GM18873 (cell line): ENCODE data around the gene TAGLN2.
A peak's percentile ranks its signal among the peaks of the same experiment; 100 is the strongest.

Source experiments
- ATAC-seq: cut with Tn5 transposase; IDR thresholded peaks from one replicate; pipeline ENCODE4 v1.9.1; 2021; ENCODE audit warnings: mild to moderate bottlenecking, moderate library complexity, moderate number of reproducible peaks; ENCODE audit not compliant: unreplicated experiment, low FRiP score

TAGLN2 gene

DNA sequence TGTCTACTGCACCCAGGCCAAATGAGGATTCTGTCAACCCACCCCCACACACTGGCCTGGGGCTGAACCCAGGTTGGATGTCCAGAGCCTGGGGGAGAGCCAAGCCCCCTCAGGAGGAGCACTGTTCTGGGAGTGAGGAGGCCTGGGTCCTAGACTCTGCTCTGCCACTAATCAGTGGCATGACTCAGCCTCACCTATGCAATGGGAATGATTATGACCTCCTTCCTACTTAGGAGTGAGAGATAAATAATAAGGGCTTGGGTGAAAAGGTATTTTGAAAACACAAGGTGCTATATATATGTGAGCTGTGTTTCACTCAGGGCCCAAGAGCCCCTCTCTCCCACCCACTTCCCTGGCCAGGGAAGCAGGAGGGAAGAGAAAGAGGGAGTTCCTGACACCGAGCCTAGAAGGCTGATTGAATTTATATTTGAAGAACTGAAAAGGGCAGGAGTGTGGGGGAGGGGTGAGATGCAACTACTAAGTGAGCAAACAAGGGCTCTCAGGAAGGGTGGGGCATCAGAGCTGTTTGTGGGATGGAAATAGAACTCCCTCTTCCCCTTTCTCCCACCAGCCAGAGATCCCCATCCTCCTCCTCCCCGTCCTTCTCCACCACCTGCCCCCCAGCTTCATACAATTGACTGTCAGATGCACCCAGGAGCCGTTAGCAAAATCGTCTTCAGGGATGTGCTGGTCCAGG lies 11.9 kb upstream of the TAGLN2 start:
- no peak for ATAC-seq

DNA sequence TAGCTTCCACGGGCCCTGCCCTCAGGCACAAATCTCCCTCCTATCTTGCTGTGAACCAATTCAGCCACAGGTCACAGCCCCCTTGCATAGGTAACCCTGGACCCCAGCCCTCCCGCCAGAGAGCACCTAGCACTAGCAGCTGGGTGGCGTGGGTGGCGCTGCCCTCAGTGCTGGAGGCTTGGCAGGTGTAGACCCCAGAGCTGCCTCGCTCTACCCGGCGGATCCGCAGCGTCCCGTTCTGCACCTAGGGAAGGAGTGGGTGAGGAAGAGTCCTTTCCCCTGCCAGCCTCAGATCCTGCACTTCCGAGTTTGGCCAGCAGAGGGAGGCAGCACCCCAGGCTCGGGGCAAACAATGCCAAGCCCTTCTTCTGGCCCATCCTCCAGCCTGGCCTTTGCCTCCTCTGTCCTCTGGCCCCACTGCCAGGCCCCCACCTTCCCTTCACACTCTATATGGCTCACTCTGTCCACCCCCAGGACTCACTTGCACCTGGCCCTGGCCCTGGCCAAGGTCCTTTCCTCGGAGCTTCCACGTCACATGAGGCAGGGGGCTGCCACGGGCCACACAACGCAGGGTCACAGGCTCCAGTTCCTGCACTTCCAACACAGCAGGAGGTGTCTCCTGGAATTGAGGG lies 11.1 kb upstream of the TAGLN2 start:
- ATAC-seq, result no peak

GRCh38 chr1:159935719-159936272 lies 10.5 kb upstream of the TAGLN2 start:
- no peak for ATAC-seq

DNA sequence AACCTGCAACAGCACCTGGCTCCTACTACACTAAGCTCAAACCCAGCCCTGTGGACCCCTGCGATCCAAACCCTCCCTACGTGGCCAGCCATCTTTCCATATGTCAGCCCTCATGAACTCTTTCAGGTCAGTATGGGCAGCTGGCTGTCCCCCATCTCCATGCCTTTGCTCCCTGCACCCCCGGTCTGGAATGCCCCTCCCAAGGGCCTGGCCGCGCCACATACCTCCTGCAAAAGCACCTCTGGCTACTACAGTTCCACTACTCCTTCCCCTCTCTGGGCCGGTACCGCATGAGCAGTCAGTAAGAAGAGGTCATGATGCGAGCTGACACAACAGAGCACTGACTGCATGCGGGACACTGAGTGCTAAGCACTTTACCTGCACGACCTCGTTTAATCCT lies 10.0 kb upstream of the TAGLN2 start:
- ATAC-seq, result no peak

DNA sequence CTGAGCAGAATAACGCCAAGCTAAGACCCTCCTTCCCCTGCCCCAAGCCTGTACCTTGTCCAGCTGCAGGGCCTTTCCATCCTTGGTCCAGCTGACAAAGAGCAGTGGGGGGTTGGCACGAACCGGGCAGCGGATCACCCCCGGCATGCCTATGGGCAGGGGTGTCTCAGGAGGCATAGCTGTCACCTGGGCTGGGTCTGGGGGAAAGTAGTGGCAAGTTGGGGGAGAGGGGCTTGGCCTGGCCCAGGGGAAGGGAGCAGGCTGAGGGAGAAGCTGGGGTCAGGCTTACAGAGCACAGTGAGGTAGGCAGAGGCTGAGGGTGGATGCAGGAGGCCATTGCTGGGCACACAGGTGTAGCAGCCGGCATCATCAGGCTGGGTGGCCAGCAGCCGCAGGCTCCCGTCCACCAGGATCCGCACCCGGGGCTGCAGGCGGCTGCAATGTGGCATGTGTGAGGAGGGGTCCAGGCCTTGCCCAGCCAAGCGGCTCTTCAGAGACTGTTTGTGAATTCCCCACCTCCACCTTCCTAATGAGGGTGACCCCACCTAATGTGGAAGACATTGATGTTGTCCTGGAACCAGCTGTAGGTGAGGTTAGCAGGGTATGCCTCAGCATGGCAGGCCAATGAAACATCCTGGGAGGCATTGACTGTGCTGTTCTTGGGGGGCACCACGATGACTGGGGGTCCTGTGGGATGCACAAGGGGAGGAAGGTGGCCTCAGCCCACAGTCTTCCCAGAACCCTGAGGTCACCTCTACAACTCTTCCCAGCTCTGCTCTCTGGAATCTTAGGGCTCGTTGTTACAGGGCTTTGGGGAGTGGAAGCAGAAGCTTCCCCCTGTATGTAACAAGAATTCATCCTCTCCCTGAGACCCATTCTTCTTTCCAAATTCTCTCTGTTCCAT lies 9.1 kb upstream of the TAGLN2 start:
- no peak for ATAC-seq

- ATAC-seq, result no peak
Measured at GRCh38 chr1:159933347-159933746, 8.0 kb upstream of the TAGLN2 start.

GRCh38 chr1:159932296-159933285 lies 7.3 kb upstream of the TAGLN2 start:
- ATAC-seq, result no peak

- no peak for ATAC-seq
Measured at GRCh38 chr1:159931795-159932173, 6.5 kb upstream of the TAGLN2 start.

DNA sequence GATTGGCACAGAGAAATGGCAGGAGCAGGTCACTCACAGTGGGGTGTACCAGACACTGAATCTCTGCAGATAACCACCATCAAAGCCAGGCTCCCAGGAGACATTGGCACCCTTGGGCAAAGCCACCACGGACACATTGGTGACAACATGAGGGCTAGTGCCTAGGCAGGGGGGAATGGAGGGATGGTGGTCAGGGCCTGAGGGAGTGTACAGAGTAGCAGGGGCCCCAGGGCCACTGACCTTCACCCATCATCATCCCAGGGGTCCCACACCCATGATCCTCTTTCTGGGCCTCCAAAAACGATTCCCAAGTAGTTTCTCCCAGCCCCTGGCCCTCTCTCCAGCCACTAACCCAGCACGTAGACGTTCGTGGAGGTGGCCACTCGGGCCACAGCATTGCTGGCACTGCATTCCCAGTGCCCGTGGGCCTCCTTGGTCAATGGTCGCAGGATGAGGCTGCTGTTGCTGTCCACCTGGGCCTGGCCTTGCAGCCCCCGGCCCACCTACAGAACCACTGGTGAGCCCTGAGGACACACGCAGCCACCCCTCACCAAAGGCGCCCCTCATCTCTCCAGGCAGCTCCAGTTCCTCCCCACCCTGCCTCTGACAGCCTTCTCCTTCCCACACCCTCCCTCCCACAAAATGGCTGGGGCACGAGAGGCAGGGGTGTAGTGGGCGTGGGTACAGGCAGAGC lies 5.9 kb upstream of the TAGLN2 start:
- no peak for ATAC-seq

DNA sequence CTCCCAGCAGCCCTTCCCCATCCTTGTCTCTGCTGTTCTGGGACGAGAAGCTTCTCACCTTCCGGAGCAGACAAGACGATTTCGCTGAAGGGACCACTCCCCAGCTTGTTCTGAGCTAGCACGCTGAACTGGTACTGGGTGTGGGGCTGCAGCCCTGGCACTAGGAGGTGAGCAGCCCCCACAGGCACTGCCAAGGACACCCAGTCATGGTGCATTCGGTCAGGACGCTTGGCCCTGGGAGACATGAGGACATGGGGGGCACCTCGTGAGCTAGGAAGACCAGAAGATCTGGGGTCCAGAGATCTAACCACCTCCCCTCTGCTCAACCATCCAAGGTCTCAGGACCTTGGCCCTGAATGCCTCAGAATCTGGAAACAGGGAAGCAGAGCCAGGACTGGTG lies 5.3 kb upstream of the TAGLN2 start:
- ATAC-seq, result no peak

- no peak for ATAC-seq
Measured at GRCh38 chr1:159930216-159930615, 4.9 kb upstream of the TAGLN2 start.

DNA sequence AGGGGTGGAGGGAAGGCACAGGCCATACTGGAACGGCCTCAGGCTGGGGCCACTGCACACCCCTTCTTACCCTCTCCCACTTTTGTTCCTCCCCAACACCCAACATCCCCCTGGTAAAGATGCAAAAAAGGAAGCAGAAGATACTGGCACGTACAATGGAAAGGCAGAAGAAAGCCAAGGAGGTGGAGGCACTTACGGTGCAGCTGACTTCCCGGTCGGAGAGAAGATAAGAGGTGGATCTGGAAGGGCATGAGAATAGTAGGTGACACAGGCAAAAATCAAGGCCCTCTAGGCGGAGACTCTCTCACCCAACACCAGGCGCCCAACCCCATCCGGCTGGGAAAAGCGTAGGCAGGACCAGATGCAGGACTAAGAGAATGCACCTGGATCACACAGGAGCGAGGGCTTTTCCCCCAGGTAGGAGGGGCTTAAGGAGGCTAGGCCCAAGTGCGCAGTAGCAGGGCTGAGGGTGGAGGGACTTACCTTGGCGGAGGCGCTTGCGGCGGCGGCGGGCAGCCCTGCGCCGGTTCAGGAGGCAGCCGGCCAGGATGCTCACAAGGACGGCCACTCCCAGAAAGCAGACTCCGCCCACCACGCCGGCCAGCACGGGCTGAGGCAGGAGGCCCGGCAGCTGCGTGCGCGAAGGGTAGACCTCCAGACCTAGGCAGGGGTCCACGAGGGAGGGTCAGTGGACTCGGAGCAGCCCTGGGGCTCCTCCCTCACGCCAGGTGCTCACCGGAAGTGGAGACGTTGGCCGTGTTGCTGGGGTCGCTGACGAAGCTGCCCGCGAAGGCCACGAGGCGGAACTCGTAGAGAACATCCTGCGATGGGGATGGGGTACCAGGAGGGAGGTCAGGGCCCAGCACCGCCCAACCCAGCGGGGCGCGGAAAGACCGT lies 4.1 kb upstream of the TAGLN2 start:
- no peak for ATAC-seq

GRCh38 chr1:159928491-159929050 lies 3.3 kb upstream of the TAGLN2 start:
- no peak for ATAC-seq

- no peak for ATAC-seq
Measured at GRCh38 chr1:159927849-159928431, 2.6 kb upstream of the TAGLN2 start.

GRCh38 chr1:159927211-159927848 lies 2.0 kb upstream of the TAGLN2 start:
- no peak for ATAC-seq

DNA sequence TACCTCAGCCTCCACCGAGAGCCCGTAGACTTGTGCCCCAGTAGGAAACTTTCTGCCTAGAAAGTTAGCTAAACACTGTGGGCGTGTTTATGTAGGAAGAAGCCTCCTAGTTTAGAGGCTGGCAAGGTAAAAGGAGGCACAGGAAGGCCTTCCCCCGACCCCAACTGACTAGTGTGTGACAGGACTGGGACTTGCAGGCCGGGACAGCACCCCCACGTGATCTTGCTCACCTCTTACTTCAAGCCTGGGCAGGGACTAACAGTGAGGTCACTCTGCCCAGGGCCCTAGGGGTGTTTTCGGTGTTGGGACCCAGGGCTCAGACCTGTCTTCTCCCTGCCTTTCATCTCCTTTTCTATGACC lies 392 bp upstream of the TAGLN2 start:
- peak; percentile 9 for ATAC-seq
